GM10266 (cell line): Measurements from ENCODE around the gene RAB15.

Experiments
- DNase-seq: peaks from one replicate; pipeline ENCODE4 v3.0.0; 2012; ENCODE audit errors: extremely low spot score
- CTCF ChIP-seq: IDR thresholded peaks from 2 replicates; pipeline ENCODE4 v1.5.1; 2012; ENCODE audit warnings: mild to moderate bottlenecking, low read depth; ENCODE audit not compliant: control insufficient read depth, insufficient read depth; ENCODE audit errors: missing control alignments

Gene RAB15

GRCh38 chr14:64934338-64934929 is 37.7 kb downstream of the RAB15 start:
- DNase-seq = no peak
- no peak for TF ChIP-seq CTCF

GRCh38 chr14:64932231-64932630 is 39.9 kb downstream of the RAB15 start:
- TF ChIP-seq CTCF = no peak
- no peak for DNase-seq

GRCh38 chr14:64931123-64931522 is 41.0 kb downstream of the RAB15 start:
- no peak for DNase-seq
- TF ChIP-seq CTCF = no peak

GRCh38 chr14:64930085-64930843 is 41.9 kb downstream of the RAB15 start:
- no peak for TF ChIP-seq CTCF
- no peak for DNase-seq

- TF ChIP-seq CTCF = no peak
- no peak for DNase-seq
These were observed 43.1 kb downstream of the RAB15 start for GRCh38 chr14:64929014-64929359.

GRCh38 chr14:64928239-64929013 is 43.7 kb downstream of the RAB15 start:
- TF ChIP-seq CTCF = no peak
- DNase-seq = no peak

GRCh38 chr14:64927031-64927430 is 45.1 kb downstream of the RAB15 start:
- no peak for TF ChIP-seq CTCF
- DNase-seq = no peak
